Measurements from ENCODE around the gene DMWD. TPM values are rescaled to one million over a fixed set of nuclear protein-coding genes. Genes with fewer than 3 reads are reported as not detected.

The DMWD gene
- polyA plus RNA-seq, 1 donor = 24.4 TPM

GRCh38 chr19:45817010-45817724 is 24.5 kb upstream of the DMWD start:
- WGBS (ENCODE audit: insufficient coverage, low lambda C conversion rate) = no CpG with 5 or more reads among the region's 24 CpGs
- Histone ChIP-seq H3K36me3 (ENCODE audit: control insufficient read depth, insufficient read depth, low read length) (peaks cover 36% of the 10 kb centered on the region), H3K27me3 (ENCODE audit: control insufficient read depth, insufficient read depth, low read length) (no peaks in the 10 kb centered on the region), H3K9me3 (ENCODE audit: control insufficient read depth, low read depth, low read length) (no peaks in the 10 kb centered on the region), H3K4me3 (ENCODE audit: low read length) (no peak overlapping the region), H3K4me1 (ENCODE audit: control insufficient read depth, insufficient read depth, low read length) (no peaks in the 10 kb centered on the region), H3K27ac (ENCODE audit: low read length) (no peak overlapping the region)
- peak; percentile 84 to 93 for DNase-seq

GRCh38 chr19:45816236-45817009 is 23.8 kb upstream of the DMWD start:
- Histone ChIP-seq H3K27ac (ENCODE audit: low read length) (no peak overlapping the region), H3K4me3 (ENCODE audit: low read length) (peak overlapping the region; percentile 40), H3K36me3 (ENCODE audit: control insufficient read depth, insufficient read depth, low read length) (peaks cover 31% of the 10 kb centered on the region), H3K9me3 (ENCODE audit: control insufficient read depth, low read depth, low read length) (no peaks in the 10 kb centered on the region), H3K4me1 (ENCODE audit: control insufficient read depth, insufficient read depth, low read length) (no peaks in the 10 kb centered on the region), H3K27me3 (ENCODE audit: control insufficient read depth, insufficient read depth, low read length) (no peaks in the 10 kb centered on the region)
- no peak for DNase-seq
- WGBS (ENCODE audit: insufficient coverage, low lambda C conversion rate) = no CpG with 5 or more reads among the region's 18 CpGs

GRCh38 chr19:45815481-45816216 is 23.0 kb upstream of the DMWD start:
- H3K27me3 ChIP-seq (ENCODE audit: control insufficient read depth, insufficient read depth, low read length) = no peaks in the 10 kb centered on the region
- peak in 1 of 2 donors; percentile 33 for DNase-seq
- H3K36me3 ChIP-seq (ENCODE audit: control insufficient read depth, insufficient read depth, low read length) = peaks cover 25% of the 10 kb centered on the region
- peak overlapping the region; percentile 40 for H3K4me3 ChIP-seq (ENCODE audit: low read length)
- no peaks in the 10 kb centered on the region for H3K9me3 ChIP-seq (ENCODE audit: control insufficient read depth, low read depth, low read length)
- H3K4me1 ChIP-seq (ENCODE audit: control insufficient read depth, insufficient read depth, low read length) = no peaks in the 10 kb centered on the region
- H3K27ac ChIP-seq (ENCODE audit: low read length) = no peak overlapping the region
- WGBS (ENCODE audit: insufficient coverage, low lambda C conversion rate) = no CpG with 5 or more reads among the region's 44 CpGs

GRCh38 chr19:45814851-45815480 is 22.3 kb upstream of the DMWD start, which contains the start of gene RSPH6A:
TSS of gene RSPH6A (minus strand) at chr19:45815308. CDS start at chr19:45815176, 132 bp downstream.
- no CpG with 5 or more reads among the region's 40 CpGs for WGBS (ENCODE audit: insufficient coverage, low lambda C conversion rate)
- Histone ChIP-seq H3K4me3 (ENCODE audit: low read length) (peak within 1 kb of the TSS; percentile 40), H3K36me3 (ENCODE audit: control insufficient read depth, insufficient read depth, low read length) (peaks cover 22% of the 10 kb centered on the region), H3K9me3 (ENCODE audit: control insufficient read depth, low read depth, low read length) (no peaks in the 10 kb centered on the region), H3K27me3 (ENCODE audit: control insufficient read depth, insufficient read depth, low read length) (no peaks in the 10 kb centered on the region), H3K4me1 (ENCODE audit: control insufficient read depth, insufficient read depth, low read length) (no peaks in the 10 kb centered on the region), H3K27ac (ENCODE audit: low read length) (no peak within 1 kb of the TSS)
- no peak for DNase-seq

- WGBS (ENCODE audit: insufficient coverage, low lambda C conversion rate) = no CpG with 5 or more reads among the region's 12 CpGs
- H3K27me3 ChIP-seq (ENCODE audit: control insufficient read depth, insufficient read depth, low read length) = no peaks in the 10 kb centered on the region
These were observed 21.6 kb upstream of the DMWD start for GRCh38 chr19:45814166-45814780.

GRCh38 chr19:45812297-45812696 is 19.7 kb upstream of the DMWD start:
- DNase-seq = no peak
- no peaks in the 10 kb centered on the region for H3K9me3 ChIP-seq (ENCODE audit: control insufficient read depth, low read depth, low read length)
- WGBS (ENCODE audit: insufficient coverage, low lambda C conversion rate) = no CpG with 5 or more reads among the region's 6 CpGs
- H3K4me3 ChIP-seq (ENCODE audit: low read length) = no peak overlapping the region
- H3K36me3 ChIP-seq (ENCODE audit: control insufficient read depth, insufficient read depth, low read length) = peaks cover 5% of the 10 kb centered on the region
- no peaks in the 10 kb centered on the region for H3K4me1 ChIP-seq (ENCODE audit: control insufficient read depth, insufficient read depth, low read length)
- H3K27me3 ChIP-seq (ENCODE audit: control insufficient read depth, insufficient read depth, low read length) = no peaks in the 10 kb centered on the region
- no peak overlapping the region for H3K27ac ChIP-seq (ENCODE audit: low read length)

More at GRCh38 chr19:45814166-45814780, 21.6 kb upstream of the DMWD start:
- H3K4me1 ChIP-seq (ENCODE audit: control insufficient read depth, insufficient read depth, low read length) = no peaks in the 10 kb centered on the region
- DNase-seq = no peak
- H3K9me3 ChIP-seq (ENCODE audit: control insufficient read depth, low read depth, low read length) = no peaks in the 10 kb centered on the region
- no peak overlapping the region for H3K27ac ChIP-seq (ENCODE audit: low read length)
- peaks cover 15% of the 10 kb centered on the region for H3K36me3 ChIP-seq (ENCODE audit: control insufficient read depth, insufficient read depth, low read length)
- no peak overlapping the region for H3K4me3 ChIP-seq (ENCODE audit: low read length)

- Histone ChIP-seq H3K27ac (ENCODE audit: low read length) (no peak overlapping the region), H3K36me3 (ENCODE audit: control insufficient read depth, insufficient read depth, low read length) (peaks cover 5% of the 10 kb centered on the region), H3K4me3 (ENCODE audit: low read length) (no peak overlapping the region), H3K4me1 (ENCODE audit: control insufficient read depth, insufficient read depth, low read length) (no peaks in the 10 kb centered on the region), H3K9me3 (ENCODE audit: control insufficient read depth, low read depth, low read length) (peaks cover 1% of the 10 kb centered on the region), H3K27me3 (ENCODE audit: control insufficient read depth, insufficient read depth, low read length) (no peaks in the 10 kb centered on the region)
- whole genome bisulfite sequencing (ENCODE audit: insufficient coverage, low lambda C conversion rate) = no CpG with 5 or more reads among the region's 7 CpGs
- peak in 1 of 2 donors; percentile 59 for DNase-seq
These were observed 17.1 kb upstream of the DMWD start for GRCh38 chr19:45809643-45810159.

GRCh38 chr19:45805719-45806118 is 13.1 kb upstream of the DMWD start:
- Histone ChIP-seq H3K27ac (ENCODE audit: low read length) (no peak overlapping the region), H3K4me1 (ENCODE audit: control insufficient read depth, insufficient read depth, low read length) (no peaks in the 10 kb centered on the region), H3K9me3 (ENCODE audit: control insufficient read depth, low read depth, low read length) (peaks cover 7% of the 10 kb centered on the region), H3K27me3 (ENCODE audit: control insufficient read depth, insufficient read depth, low read length) (no peaks in the 10 kb centered on the region), H3K36me3 (ENCODE audit: control insufficient read depth, insufficient read depth, low read length) (no peaks in the 10 kb centered on the region), H3K4me3 (ENCODE audit: low read length) (no peak overlapping the region)
- no peak for DNase-seq

GRCh38 chr19:45804959-45805230 is 12.2 kb upstream of the DMWD start:
- H3K9me3 ChIP-seq (ENCODE audit: control insufficient read depth, low read depth, low read length) = peaks cover 7% of the 10 kb centered on the region
- H3K27ac ChIP-seq (ENCODE audit: low read length) = no peak overlapping the region
- H3K27me3 ChIP-seq (ENCODE audit: control insufficient read depth, insufficient read depth, low read length) = no peaks in the 10 kb centered on the region
- H3K36me3 ChIP-seq (ENCODE audit: control insufficient read depth, insufficient read depth, low read length) = no peaks in the 10 kb centered on the region
- no peak overlapping the region for H3K4me3 ChIP-seq (ENCODE audit: low read length)
- no CpG with 5 or more reads among the region's 8 CpGs for WGBS (ENCODE audit: insufficient coverage, low lambda C conversion rate)
- no peaks in the 10 kb centered on the region for H3K4me1 ChIP-seq (ENCODE audit: control insufficient read depth, insufficient read depth, low read length)
- no peak for DNase-seq

All from large intestine (tissue), 3 donors.